ENCODE data around the gene DOCK4.
"Not testable (repeated sequence)": the region's sequence is repeated elsewhere in the genome, so short reads cannot be mapped to it uniquely, and the experiment has no call there.

The DOCK4 gene

GRCh38 chr7:112132051-112132694, 74.0 kb downstream of the DOCK4 start:
- no peaks in the 10 kb centered on the region for H3K36me3 Mint-ChIP-seq (ENCODE audit: low read depth)
- TF ChIP-seq CTCF (IDR thresholded peaks at IDR 0.05): no peak
- peaks cover 4% of the 10 kb centered on the region for H3K27me3 Mint-ChIP-seq (ENCODE audit: low read depth, poor library complexity)
- H3K27ac Mint-ChIP-seq: peak overlapping the region; percentile 85
- no peak overlapping the region for H3K4me3 Mint-ChIP-seq
- no peak for DNase-seq
- H3K9me3 Mint-ChIP-seq: peaks cover 11% of the 10 kb centered on the region
- H3K4me1 Mint-ChIP-seq: peaks cover 54% of the 10 kb centered on the region

- no peak for DNase-seq
- TF ChIP-seq CTCF (IDR thresholded peaks at IDR 0.05): no peak
- Mint-ChIP-seq H3K4me3 (no peak overlapping the region), H3K36me3 (ENCODE audit: low read depth) (peaks cover 5% of the 10 kb centered on the region), H3K27me3 (ENCODE audit: low read depth, poor library complexity) (peaks cover 4% of the 10 kb centered on the region), H3K4me1 (peaks cover 54% of the 10 kb centered on the region), H3K27ac (no peak overlapping the region), H3K9me3 (peaks cover 15% of the 10 kb centered on the region)
Observed at GRCh38 chr7:112130729-112131410, 75.3 kb downstream of the DOCK4 start.

GRCh38 chr7:112129655-112130323, 76.4 kb downstream of the DOCK4 start:
- Mint-ChIP-seq H3K4me1 (peaks cover 54% of the 10 kb centered on the region), H3K27me3 (ENCODE audit: low read depth, poor library complexity) (peaks cover 4% of the 10 kb centered on the region), H3K36me3 (ENCODE audit: low read depth) (peaks cover 5% of the 10 kb centered on the region), H3K27ac (peak overlapping the region; percentile 62), H3K9me3 (peaks cover 15% of the 10 kb centered on the region), H3K4me3 (peak overlapping the region; percentile 9)
- no peak for DNase-seq
- no peak for TF ChIP-seq CTCF (IDR thresholded peaks at IDR 0.05)

GRCh38 chr7:112128461-112129425, 77.5 kb downstream of the DOCK4 start:
- Mint-ChIP-seq H3K4me1 (peaks cover 53% of the 10 kb centered on the region), H3K4me3 (peak overlapping the region; percentile 8), H3K9me3 (peaks cover 15% of the 10 kb centered on the region), H3K27ac (peak overlapping the region; percentile 5)
- H3K36me3 Mint-ChIP-seq (ENCODE audit: low read depth); DNase-seq; H3K27me3 Mint-ChIP-seq (ENCODE audit: low read depth, poor library complexity): not testable (repeated sequence)

- H3K27ac Mint-ChIP-seq; DNase-seq; H3K36me3 Mint-ChIP-seq (ENCODE audit: low read depth); H3K27me3 Mint-ChIP-seq (ENCODE audit: low read depth, poor library complexity); H3K4me3 Mint-ChIP-seq: not testable (repeated sequence)
- Mint-ChIP-seq H3K4me1 (peaks cover 46% of the 10 kb centered on the region), H3K9me3 (peaks cover 15% of the 10 kb centered on the region)
Observed at GRCh38 chr7:112128041-112128440, 78.2 kb downstream of the DOCK4 start.

- H3K27me3 Mint-ChIP-seq (ENCODE audit: low read depth, poor library complexity): peaks cover 4% of the 10 kb centered on the region
- peaks cover 18% of the 10 kb centered on the region for H3K4me1 Mint-ChIP-seq
- H3K36me3 Mint-ChIP-seq (ENCODE audit: low read depth): peaks cover 5% of the 10 kb centered on the region
- no peak for DNase-seq
- H3K27ac Mint-ChIP-seq: no peak overlapping the region
- H3K4me3 Mint-ChIP-seq: no peak overlapping the region
- TF ChIP-seq CTCF (IDR thresholded peaks at IDR 0.05): no peak
- peaks cover 15% of the 10 kb centered on the region for H3K9me3 Mint-ChIP-seq
Observed at GRCh38 chr7:112125250-112125649, 80.9 kb downstream of the DOCK4 start.
